Esophagus squamous epithelium (tissue), 4 donors: ENCODE results near the gene RNF125.

ENCODE experiments used
- POLR2A ChIP-seq, 4 donors: fragments of 450-650 bp; IDR thresholded peaks; one replicate each; pipeline ENCODE4 v1.6.1; 2017; ENCODE audit warnings: antibody characterized with exemption in 4 of 4, mild to moderate bottlenecking in 4 of 4, moderate library complexity in 3 of 4
- TF ChIP-seq, protein P1 (sequence below), 6 experiments: fragments of 450-650 bp in 4 of 6; fragments of 200-600 bp in 2 of 6; sonication (generic) in 2 of 6; IDR thresholded peaks; one replicate each; pipeline ENCODE4 v1.5.1; 2016 to 2019; ENCODE audit warnings: antibody characterized with exemption in 6 of 6, mild to moderate bottlenecking in 4 of 6, moderate library complexity in 4 of 6

DNA sequence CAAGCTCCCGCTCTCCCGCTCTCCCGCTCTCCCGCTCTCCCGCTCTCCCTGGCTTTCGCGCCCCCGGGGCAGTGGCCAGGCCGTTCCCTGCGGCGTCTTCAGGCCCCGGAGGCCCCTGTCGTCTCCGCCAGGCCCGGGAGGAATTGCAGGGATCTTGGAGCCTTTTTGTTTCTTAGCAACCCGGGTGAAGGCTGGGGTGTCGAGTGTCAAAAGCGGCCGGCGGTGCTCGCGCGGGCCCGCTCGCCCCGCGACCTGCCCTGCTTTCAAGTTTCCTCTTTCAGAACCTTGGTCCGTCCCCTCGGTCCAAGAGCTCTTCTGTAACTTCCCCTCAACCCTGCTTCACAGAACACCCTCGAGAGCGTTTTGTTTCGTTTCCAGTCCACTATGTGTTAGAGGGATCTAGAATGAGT is 74.5 kb downstream of the RNF125 start:
- TF ChIP-seq, protein P1, sequence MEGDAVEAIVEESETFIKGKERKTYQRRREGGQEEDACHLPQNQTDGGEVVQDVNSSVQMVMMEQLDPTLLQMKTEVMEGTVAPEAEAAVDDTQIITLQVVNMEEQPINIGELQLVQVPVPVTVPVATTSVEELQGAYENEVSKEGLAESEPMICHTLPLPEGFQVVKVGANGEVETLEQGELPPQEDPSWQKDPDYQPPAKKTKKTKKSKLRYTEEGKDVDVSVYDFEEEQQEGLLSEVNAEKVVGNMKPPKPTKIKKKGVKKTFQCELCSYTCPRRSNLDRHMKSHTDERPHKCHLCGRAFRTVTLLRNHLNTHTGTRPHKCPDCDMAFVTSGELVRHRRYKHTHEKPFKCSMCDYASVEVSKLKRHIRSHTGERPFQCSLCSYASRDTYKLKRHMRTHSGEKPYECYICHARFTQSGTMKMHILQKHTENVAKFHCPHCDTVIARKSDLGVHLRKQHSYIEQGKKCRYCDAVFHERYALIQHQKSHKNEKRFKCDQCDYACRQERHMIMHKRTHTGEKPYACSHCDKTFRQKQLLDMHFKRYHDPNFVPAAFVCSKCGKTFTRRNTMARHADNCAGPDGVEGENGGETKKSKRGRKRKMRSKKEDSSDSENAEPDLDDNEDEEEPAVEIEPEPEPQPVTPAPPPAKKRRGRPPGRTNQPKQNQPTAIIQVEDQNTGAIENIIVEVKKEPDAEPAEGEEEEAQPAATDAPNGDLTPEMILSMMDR (IDR thresholded peaks at IDR 0.05): no peak
- peak in 1 of 4 donors; percentile 15 for TF ChIP-seq POLR2A (IDR thresholded peaks at IDR 0.05)
